ENCODE results near the gene TTC22. TPM values are rescaled to one million over a fixed set of nuclear protein-coding genes. Genes with fewer than 3 reads are reported as not detected.

The TTC22 gene
- total RNA-seq, 2 experiments from 2014 or later, result 3.3 to 3.5 TPM

- H3K27me3 Mint-ChIP-seq, result no peaks in the 10 kb centered on the region
- H3K4me3 Mint-ChIP-seq, result no peak overlapping the region
- intact Hi-C loops (cut with micrococcal nuclease), result no loop called here
- no peak overlapping the region for H3K27ac Mint-ChIP-seq
- ChIA-PET CTCF (interaction anchor here (2.1 kb wide), 1 partner anchor 15 kb away, joined by 5 read pairs; no protein-coding TSS in a partner anchor), POLR2A (interaction anchor here (2.0 kb wide), 1 partner anchor 12 kb away, joined by 5 read pairs; no protein-coding TSS in a partner anchor)
- peaks cover 5% of the 10 kb centered on the region for H3K36me3 Mint-ChIP-seq (ENCODE audit: low read depth)
- peaks cover 32% of the 10 kb centered on the region for H3K4me1 Mint-ChIP-seq (ENCODE audit: low read depth)
- DNase-seq (no peak), ATAC-seq (no peak)
- TF ChIP-seq, protein P1, sequence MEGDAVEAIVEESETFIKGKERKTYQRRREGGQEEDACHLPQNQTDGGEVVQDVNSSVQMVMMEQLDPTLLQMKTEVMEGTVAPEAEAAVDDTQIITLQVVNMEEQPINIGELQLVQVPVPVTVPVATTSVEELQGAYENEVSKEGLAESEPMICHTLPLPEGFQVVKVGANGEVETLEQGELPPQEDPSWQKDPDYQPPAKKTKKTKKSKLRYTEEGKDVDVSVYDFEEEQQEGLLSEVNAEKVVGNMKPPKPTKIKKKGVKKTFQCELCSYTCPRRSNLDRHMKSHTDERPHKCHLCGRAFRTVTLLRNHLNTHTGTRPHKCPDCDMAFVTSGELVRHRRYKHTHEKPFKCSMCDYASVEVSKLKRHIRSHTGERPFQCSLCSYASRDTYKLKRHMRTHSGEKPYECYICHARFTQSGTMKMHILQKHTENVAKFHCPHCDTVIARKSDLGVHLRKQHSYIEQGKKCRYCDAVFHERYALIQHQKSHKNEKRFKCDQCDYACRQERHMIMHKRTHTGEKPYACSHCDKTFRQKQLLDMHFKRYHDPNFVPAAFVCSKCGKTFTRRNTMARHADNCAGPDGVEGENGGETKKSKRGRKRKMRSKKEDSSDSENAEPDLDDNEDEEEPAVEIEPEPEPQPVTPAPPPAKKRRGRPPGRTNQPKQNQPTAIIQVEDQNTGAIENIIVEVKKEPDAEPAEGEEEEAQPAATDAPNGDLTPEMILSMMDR (IDR thresholded peaks at IDR 0.05), result no peak
- peaks cover 1% of the 10 kb centered on the region for H3K9me3 Mint-ChIP-seq
Measured at GRCh38 chr1:54795356-54795665, 5.8 kb downstream of the TTC22 start.

GRCh38 chr1:54794451-54795355 is 6.4 kb downstream of the TTC22 start:
- ChIA-PET CTCF (interaction anchor here (3.2 kb wide), 1 partner anchor 15 kb away, joined by 11 read pairs; no protein-coding TSS in a partner anchor), POLR2A (interaction anchor here (2.0 kb wide), 1 partner anchor 12 kb away, joined by 5 read pairs; no protein-coding TSS in a partner anchor)
- DNase-seq (no peak), ATAC-seq (no peak)
- Mint-ChIP-seq H3K4me3 (no peak overlapping the region), H3K27ac (peak overlapping the region; percentile 17), H3K4me1 (ENCODE audit: low read depth) (peaks cover 26% of the 10 kb centered on the region), H3K27me3 (no peaks in the 10 kb centered on the region), H3K9me3 (peaks cover 1% of the 10 kb centered on the region), H3K36me3 (ENCODE audit: low read depth) (peaks cover 5% of the 10 kb centered on the region)
- TF ChIP-seq, protein P1 (IDR thresholded peaks at IDR 0.05), result no peak
- intact Hi-C loops (cut with micrococcal nuclease), result loop anchor here (5.0 kb wide), 1 partner anchor 122 kb away; no protein-coding TSS in a partner anchor

DNA sequence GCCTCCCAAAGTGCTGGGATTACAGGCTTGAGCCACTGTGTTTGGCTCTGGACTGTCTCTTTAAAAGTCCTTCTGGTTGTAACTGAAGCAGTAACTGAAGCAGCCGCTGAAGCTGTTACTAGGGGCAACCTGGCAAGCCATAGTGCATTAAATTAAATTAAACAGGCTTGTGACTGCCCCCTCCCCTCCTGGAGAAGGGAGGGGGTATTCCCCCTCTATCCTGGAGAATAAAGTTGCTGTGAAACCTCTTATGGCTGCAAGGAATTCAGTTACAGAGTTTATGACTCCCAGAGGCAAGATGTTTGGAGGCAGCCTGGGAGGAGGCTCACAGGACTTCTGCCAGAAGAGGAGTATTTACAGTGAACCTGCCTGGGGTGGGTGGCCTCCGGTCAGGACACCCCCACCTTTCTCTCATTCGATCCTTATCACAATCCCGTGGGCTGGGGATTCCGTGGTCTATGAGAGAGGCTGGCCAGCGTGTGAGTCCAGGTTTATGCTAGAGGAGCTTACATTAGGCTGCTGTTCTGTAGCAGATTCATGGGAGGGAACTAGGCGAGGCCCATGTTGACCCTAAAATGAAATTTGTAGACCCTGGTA is 8.3 kb downstream of the TTC22 start:
- TF ChIP-seq, protein P1 (IDR thresholded peaks at IDR 0.05), result no peak
- CTCF ChIA-PET, result interaction anchor here (0.6 to 4.0 kb wide), 21 partner anchors 8 to 612 kb away, joined by 3 to 44 read pairs (median 5); partner anchors contain the start of genes TTC22 and TTC4
- H3K4me3 Mint-ChIP-seq, result no peak overlapping the region
- peaks cover 5% of the 10 kb centered on the region for H3K36me3 Mint-ChIP-seq (ENCODE audit: low read depth)
- POLR2A ChIA-PET, result interaction anchor here (1.2 to 2.4 kb wide), 3 partner anchors 8 to 27 kb away, joined by 3 to 8 read pairs (median 5); partner anchors contain the start of gene TTC22
- H3K27me3 Mint-ChIP-seq, result no peaks in the 10 kb centered on the region
- H3K4me1 Mint-ChIP-seq (ENCODE audit: low read depth), result peaks cover 7% of the 10 kb centered on the region
- intact Hi-C loops (cut with micrococcal nuclease), result loop anchor here (5.0 kb wide), 1 partner anchor 120 kb away; no protein-coding TSS in a partner anchor
- peaks cover 1% of the 10 kb centered on the region for H3K9me3 Mint-ChIP-seq
- no peak for DNase-seq
- ATAC-seq, result no peak
- H3K27ac Mint-ChIP-seq, result no peak overlapping the region

- Mint-ChIP-seq H3K36me3 (ENCODE audit: low read depth) (peaks cover 5% of the 10 kb centered on the region), H3K4me1 (ENCODE audit: low read depth) (peaks cover 7% of the 10 kb centered on the region), H3K27me3 (no peaks in the 10 kb centered on the region), H3K4me3 (no peak overlapping the region), H3K9me3 (peaks cover 1% of the 10 kb centered on the region), H3K27ac (no peak overlapping the region)
- ChIA-PET POLR2A (interaction anchor here (1.2 to 2.4 kb wide), 3 partner anchors 9 to 27 kb away, joined by 3 to 8 read pairs (median 5); partner anchors contain the start of gene TTC22), CTCF (interaction anchor here (0.6 to 4.0 kb wide), 25 partner anchors 8 to 611 kb away, joined by 3 to 44 read pairs (median 5); partner anchors contain the start of genes TTC22 and TTC4)
- intact Hi-C loops (cut with micrococcal nuclease), result loop anchor here (5.0 kb wide), 1 partner anchor 120 kb away; no protein-coding TSS in a partner anchor
- TF ChIP-seq, protein P1 (IDR thresholded peaks at IDR 0.05), result peak; percentile 85
- ATAC-seq (peak; percentile 67), DNase-seq (peak; percentile 83)
Measured at GRCh38 chr1:54791880-54792522, 9.1 kb downstream of the TTC22 start.

All from activated CD8-positive, alpha-beta T cell treated with anti-CD3 and anti-CD28 coated beads for 36 hours (primary cell).